HFF-Myc (cell line): ENCODE results near the gene DLGAP4.

Source experiments
- DNase-seq: peaks from one replicate; pipeline ENCODE4 v3.0.0-alpha.2; 2011; ENCODE audit warnings: low read depth; ENCODE audit errors: extremely low read depth
- H3K4me3 ChIP-seq: replicated peaks from 2 replicates; pipeline ENCODE4 v1.5.1; 2011; ENCODE audit warnings: low read depth, mild to moderate bottlenecking, control low read depth, low read length
- CTCF ChIP-seq: IDR thresholded peaks from 2 replicates; pipeline ENCODE4 v1.5.1; 2012; ENCODE audit warnings: mild to moderate bottlenecking, low read depth, low read length, control low read depth; ENCODE audit errors: missing control alignments

The DLGAP4 gene

GRCh38 chr20:36483209-36483918 is 177.2 kb downstream of the DLGAP4 start:
- no peak overlapping the region for H3K4me3 ChIP-seq
- TF ChIP-seq CTCF, result no peak
- no peak for DNase-seq

GRCh38 chr20:36483919-36484808 is 178.0 kb downstream of the DLGAP4 start:
- no peak for TF ChIP-seq CTCF
- H3K4me3 ChIP-seq, result no peak overlapping the region
- DNase-seq, result no peak

GRCh38 chr20:36485286-36485685 is 179.1 kb downstream of the DLGAP4 start:
- TF ChIP-seq CTCF, result no peak
- DNase-seq, result no peak

GRCh38 chr20:36487069-36487468 is 180.9 kb downstream of the DLGAP4 start:
- no peak for TF ChIP-seq CTCF
- DNase-seq, result no peak

More at GRCh38 chr20:36485286-36485685, 179.1 kb downstream of the DLGAP4 start:
- H3K4me3 ChIP-seq, result no peak overlapping the region

DNA sequence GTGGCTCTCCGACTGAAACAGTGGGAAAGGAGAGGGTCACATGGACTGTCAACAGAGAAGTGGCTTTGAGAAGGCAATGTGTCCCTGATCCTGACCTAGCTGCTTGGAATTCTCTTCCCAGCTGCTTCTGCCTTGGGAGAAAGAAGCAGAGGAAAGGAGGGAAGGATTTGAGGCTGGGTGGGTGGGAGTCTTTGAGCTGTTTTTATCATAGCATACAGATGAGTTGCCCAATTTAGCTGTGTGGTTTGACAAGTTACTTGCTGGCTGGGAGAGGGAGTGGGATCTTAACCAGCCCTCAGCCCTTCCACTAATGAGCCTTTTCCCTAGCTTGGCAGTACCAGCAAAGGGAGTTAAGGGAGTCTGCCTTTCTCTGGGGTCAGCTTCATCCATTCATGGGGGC is 184.1 kb downstream of the DLGAP4 start:
- no peak for TF ChIP-seq CTCF
- DNase-seq, result no peak
- H3K4me3 ChIP-seq, result no peak overlapping the region

More at GRCh38 chr20:36487069-36487468, 180.9 kb downstream of the DLGAP4 start:
- H3K4me3 ChIP-seq, result no peak overlapping the region

DNA sequence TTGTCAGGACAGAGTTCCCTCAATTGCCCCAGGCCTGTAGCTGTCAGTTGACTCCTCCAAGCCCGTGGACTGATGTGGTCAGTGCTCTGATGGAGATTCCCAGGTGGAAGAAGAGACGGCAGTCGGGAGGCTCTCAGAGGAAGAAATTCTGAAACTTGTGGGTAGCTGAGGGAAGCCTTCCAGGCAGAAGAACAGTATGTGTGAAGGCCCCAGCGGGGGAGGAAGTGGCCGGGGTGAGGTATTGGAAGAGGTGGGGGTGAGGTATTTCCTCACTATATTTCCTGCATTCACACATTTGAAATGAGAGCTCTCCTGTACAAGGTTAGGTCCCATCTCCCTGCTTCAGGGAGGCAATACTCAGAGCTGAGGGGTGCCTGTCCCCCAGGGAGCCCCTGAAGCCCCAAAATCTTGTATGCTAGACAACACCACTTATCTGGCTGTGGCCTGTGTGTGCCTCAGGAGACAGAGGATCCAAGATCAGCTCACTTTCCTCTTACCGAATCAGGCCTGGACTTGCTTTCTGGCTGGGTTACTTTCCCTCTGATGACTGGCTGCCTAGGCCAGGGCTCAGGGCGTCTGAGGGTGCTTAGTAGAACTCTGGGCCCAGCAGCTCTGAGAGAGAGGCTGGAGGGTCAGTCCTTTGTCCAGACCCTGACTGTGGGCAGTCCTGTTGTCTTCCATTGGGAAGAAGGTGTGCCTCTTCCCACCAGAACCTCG is 185.9 kb downstream of the DLGAP4 start:
- H3K4me3 ChIP-seq, result no peak overlapping the region
- DNase-seq, result no peak

More for the DNA sequence above, 185.9 kb downstream of the DLGAP4 start:
- no peak for TF ChIP-seq CTCF
